KBM-7 (cell line): ENCODE results near the gene ZNF41.

ENCODE experiments used
- DNase-seq: peaks from one replicate; pipeline ENCODE4 v3.0.0-alpha.2; 2015
- in situ Hi-C: fragments of 300-500 bp; cut with MboI; formaldehyde crosslinking; loops from 2 replicates; pipeline ENCODE4 v1.14.3; 2020; ENCODE audit warnings: low sequenced_read_pairs, low pct_unique_long_range_greater_than_20kb, mixed read lengths

Gene ZNF41

DNA sequence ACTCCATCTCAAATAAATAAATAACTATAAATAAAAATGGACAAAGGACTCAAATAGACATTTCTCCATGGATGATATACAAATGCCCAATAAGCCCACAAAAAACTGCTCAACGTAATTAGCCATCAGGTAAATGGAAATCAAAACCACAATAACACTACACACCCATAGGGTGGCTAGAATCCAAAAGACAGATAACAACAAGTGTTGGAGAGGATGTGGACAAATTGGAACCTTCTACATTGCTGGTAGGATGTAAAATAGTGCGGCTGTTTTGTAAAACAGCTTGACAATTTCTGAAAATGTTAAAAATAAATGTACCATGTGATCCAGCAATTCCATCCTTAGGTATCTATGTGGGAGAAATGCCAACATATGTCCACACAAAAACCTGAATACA is 60.6 kb downstream of the ZNF41 start:
- no peak for DNase-seq
- in situ Hi-C loops = no loop called here

DNA sequence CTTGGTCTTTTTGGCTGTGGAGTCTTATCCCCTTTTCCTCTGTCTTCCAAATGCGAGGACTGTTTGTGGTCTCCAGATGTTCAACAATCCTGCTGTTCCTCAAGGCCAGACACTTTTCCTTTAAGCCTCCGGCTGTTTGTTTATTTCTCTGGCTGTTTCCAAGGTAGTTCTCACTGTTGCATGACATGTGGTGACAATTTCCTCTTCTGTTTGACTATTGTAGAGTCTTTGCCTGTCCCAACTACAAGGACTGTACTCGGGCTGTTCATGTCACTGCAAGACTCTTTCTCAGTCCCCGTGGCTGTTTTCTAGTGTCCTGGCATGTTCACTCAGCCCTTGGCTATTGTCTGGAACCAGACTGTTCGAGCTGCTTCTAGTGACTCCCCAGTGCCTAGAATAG is 62.1 kb downstream of the ZNF41 start:
- peak; percentile 52 for DNase-seq
- in situ Hi-C loops = no loop called here

DNA sequence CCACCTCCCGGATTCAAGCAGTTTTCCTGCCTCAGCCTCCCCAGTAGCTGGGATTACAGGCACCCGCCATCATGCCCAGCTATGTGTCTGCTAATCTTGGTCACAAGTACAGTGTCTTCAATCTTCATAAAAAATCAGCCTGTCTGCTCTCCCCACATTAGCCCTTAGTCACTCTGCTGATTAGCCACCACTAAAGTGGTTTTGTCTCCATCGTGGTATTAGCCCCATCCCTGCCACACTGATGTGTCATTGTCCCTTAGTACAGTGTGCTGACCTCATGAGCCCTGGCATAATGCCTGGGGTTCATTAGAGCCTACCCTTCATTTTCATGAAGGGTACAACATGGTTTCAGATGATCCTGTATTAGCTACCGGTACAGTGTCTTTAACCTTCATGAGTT is 62.8 kb downstream of the ZNF41 start:
- DNase-seq = no peak
- in situ Hi-C loops = no loop called here

DNA sequence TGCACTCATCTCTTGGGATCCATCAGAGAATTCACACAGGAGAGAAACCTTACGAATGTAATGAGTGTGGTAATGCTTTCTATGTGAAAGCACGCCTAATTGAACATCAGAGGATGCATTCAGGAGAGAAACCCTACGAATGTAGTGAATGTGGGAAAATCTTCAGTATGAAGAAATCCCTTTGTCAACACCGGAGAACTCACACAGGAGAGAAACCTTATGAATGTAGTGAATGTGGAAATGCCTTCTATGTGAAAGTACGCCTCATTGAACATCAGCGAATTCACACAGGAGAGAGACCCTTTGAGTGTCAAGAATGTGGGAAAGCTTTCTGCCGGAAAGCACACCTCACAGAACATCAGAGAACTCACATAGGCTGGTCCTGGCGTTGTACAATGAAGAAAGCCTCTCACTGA is 69.8 kb downstream of the ZNF41 start:
- in situ Hi-C loops = no loop called here
- DNase-seq = no peak
